DLD1 (cell line): ENCODE measurements around the gene TRAM2.

Experiments
- in situ Hi-C: cut with HindIII; loops from 2 replicates; pipeline ENCODE4 v1.10.0; 2017; ENCODE audit warnings: low sequenced_read_pairs

The TRAM2 gene

DNA sequence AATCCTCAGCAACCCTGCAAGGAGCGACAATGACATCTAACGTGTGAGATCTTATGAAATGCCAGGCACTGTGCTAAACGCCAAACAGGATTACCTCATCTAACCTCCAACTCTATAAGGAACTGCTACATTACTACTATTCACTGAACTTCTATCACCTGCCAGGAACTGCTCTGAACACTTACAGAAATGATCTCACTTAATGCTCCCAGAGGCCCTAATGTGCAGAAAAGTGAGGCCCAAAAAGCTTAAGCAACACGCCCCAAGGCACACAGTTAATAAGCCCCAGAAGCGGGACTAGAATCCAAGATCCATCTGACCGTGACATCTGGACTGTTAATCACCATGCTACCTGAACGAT lies 28.5 kb downstream of the TRAM2 start:
- in situ Hi-C loops = no loop called here

DNA sequence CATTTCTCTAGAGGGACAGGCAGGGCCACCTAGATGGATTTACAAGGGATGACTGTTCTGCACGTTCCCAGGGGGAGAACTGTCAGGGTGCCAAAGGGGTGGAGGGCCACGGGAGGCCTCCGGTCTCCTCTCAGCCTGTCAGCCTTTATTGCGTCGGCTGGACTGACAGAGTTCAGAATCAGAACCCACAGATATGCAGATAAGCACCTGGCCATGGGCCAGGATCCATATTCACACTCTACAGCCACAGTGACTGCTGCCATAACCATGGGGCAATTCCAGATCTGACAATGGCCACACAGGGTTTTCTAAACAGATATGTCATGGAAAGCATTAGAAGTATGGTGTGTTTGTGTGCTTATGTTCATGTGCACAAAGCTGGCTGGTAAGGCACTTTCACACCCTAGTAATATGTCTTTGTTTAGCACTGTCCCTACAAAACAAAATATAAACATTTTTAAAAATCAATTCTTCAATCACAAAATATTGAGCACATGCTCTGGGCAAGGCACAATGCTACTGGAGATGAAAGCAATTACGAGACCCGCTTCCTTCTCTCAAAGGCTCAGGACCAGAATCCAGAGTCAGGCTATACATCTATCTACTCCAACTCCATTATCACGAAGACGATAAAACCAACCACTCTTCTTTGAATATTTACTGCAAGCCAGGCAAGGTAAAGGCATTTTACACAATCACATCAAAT lies 29.1 kb downstream of the TRAM2 start:
- in situ Hi-C loops = no loop called here

DNA sequence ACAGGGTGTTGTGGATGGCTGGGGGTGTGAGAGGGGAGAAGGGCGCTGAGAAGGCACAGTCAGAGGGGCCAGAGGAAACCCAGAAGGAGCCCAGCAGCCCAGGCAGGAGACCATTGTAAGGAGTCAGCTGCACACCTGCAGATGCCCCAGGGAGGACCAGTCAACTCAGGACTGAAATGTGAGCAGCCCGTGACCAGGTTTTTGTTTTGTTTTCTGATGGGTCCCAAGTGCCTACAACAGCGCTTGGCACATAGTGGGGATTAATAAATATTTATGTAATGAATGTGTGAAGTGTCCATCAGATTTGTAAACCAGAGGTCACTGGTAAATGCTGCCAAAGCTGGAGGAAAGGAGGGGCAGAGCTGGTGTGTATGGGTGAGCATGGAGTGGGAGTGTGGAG lies 30.2 kb downstream of the TRAM2 start:
- in situ Hi-C loops = no loop called here

DNA sequence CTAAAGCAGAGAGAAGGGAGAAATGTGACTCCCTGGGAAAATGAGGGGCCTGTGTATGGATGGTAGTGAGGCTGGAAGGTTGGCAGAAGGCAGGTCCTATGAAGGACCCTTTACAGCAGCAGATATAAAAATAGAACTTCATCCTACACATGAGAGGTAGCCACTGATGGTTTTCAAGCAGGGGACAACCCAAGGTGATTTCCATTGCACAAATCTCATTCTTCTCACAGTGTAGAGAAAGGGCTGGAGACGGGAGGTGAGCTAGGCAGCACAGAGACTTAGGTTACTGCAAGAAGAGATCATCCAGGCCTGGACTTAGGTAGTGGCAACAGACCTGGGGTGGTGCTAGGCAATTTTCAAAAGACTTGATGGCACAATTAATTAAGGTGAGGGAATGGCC lies 30.7 kb downstream of the TRAM2 start:
- in situ Hi-C loops = no loop called here

DNA sequence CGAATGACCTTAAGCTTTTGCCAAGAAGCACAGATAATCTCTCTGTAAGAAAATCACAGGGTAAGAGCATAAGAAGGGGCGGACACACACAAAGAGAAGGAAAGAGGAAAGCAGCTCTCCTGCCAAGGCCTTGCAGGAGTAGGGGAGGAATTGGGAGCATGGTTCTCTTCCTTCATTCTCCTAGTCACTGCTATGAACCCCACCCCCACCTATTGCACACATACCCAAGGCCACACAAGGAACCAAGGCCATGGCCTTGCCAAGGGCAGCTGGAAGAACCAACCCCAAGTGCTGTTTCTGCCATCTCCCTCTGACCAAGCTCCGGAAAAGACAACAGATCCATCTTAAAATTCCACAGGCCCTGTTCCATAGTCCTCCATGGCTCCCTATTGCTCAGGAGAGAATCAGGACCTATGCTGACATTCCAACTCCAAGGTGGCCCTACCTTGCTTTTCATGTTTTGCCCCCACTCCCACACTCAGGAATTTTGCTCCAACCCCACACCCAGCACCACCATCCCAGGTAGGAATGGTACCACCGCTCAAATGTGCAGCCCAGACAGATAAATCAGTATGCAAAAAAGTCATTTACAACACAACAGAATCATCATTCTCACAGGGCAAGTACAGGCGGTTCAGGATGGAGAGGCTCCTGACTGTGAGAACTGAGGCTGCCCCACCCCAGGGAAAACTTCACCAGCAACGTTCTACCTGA lies 31.3 kb downstream of the TRAM2 start:
- in situ Hi-C loops = no loop called here

DNA sequence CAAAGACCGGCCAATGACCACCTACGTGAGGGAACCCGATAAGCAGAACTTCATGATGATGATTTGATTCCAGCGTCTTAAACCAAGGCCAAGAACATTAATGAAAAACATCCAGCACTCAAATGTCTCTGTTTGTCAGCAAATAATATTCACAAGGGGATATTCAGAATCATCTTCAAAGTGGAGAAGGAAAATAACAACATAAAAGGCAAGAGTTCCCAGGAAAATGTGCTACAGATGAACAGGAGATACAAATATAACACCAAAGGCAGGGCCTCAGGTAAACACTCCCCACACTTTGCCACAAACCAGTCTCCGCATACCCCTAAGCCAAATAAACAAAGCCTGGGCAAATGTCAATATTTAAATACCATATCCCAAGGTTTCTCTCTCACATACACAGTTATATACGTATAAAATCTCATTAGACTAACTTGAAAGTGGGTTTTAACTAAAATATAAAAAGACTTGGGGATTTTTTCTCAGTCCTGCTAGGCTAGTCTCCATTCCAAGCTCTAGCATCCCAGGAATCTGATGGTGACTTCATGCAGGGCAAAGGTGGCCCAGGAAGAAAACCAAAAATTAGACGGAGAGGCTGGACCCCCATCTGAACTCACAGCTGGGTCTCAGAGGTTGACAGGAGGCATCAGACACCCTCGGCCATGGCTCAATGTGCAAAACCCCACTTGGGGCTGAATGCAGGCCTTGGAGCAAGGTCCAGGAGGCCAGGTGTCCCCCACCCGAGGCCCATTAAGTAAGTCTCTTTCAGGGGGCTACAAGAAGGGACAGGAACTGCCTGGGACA lies 32.1 kb downstream of the TRAM2 start:
- in situ Hi-C loops = no loop called here

DNA sequence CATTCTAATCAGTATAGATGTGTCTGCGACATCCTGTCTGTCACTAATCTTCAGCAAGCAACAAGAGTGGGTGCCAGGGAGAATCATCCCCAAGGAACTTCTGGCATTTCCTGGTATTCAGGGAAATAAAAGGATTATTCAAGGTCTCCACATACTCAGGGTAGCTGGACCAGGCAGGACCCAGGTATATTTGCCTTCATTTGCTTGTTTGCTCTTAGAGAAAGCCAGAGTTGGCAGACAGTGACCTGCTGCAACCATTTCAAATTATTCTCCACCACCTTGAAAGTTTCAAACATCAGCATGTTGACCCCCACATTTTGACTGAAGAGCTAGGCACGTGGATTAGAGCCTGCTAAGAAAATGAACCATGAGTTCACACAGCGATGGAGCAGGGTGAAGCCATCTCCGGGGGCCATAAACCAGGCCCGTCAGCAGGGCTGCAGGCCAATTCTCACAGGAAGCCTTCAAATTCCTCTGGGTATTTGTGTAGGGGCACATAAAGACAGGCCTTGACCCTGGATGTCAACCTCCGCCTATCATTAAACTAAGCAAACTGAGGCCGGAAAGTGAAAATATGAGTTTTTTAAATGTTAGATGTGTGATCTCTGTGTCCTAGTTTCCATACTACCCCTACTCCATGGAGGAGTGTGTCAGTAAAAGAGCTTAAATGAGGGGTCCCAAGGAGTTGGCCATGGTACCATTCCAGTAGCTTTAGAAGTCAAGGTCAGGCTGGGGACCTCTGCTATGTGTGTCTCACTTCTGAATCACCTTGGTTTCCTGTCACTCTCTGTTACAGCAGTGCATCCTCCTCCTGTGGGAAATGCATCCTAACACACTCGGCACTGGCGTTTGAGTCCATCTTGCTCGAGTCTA lies 32.9 kb downstream of the TRAM2 start:
- in situ Hi-C loops = no loop called here

DNA sequence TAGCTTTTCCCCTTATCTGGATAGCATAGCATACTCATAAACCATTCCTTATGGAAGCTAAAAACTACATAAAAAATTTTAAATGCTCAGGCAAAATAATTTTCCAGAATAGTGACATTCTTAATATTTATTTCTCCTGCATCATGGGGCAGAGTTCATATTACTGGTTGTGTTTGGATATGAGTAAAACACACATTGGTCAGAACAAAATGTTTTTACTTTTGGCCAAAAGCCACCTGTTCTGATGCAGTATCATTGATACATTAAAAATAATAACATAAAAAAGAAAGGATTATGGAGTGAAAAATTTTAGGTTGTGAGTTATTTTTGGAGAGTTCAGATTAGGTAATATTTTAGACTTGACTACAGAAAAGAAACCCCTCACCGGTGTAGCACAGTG lies 33.6 kb downstream of the TRAM2 start:
- in situ Hi-C loops = no loop called here

DNA sequence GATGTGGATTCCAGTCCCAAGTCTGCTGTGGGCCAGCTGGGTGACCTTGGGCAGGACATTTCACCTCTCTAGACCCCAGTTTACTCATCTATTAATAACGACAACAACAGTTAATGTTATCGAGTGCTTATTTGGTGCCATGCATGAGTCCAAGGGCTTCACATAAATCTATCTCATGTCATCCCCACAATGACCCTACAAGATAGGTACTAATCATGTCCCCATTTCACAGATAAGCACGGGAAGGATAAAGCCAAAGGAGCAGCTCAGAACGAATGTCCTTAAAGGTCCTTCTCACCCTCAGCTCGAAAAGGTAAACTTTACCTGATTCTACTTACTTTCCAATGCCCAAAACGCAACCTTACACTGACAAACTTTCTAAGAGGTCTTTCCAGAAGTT lies 35.7 kb downstream of the TRAM2 start:
- in situ Hi-C loops = no loop called here

DNA sequence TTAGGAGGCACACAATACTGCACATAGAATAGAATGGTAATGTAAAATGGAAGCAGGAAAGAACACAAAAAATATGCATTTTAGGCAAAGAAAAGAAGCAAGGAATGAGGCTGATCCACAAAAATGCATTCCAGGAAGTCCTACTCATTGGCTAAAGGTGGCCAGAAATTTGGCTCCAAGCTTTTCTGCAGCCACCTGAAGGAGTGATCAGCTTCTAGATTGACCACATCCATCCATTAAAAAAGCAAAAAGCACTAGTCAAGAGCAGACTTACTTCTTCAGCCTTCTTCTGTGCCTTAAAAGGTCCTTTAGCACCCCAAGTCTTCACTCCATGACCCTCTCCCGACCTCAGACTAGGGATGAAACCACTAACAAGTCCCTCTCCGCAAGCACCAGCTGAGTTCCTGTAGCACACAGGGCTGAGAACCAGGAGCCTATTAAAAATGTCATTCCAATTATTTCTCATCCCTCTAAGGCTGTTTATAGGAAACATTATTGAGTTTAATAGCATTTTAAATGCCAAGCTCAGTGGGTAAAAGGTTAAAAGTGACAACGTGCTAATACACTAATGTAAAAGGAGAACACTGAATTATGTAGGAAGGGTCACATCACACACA lies 36.5 kb downstream of the TRAM2 start:
- in situ Hi-C loops = no loop called here

DNA sequence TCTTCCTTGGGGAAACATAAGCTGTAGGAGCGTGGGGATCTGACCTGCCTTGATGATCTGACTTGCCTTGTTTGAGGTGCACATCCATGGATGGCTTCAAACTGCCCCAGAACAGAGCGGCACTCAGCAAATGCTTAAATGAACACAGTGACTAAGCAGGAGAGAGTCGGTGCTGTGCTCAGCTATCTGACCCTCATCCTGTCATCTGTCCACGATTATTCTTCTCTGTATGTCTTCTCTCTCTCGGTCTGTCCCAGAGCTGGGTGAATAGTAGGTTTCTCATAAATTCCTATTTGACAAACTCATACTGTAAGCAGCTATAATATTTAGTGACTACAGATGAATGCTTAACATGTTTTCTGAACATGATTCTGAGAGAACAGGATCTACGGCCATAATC lies 37.3 kb downstream of the TRAM2 start:
- in situ Hi-C loops = no loop called here

DNA sequence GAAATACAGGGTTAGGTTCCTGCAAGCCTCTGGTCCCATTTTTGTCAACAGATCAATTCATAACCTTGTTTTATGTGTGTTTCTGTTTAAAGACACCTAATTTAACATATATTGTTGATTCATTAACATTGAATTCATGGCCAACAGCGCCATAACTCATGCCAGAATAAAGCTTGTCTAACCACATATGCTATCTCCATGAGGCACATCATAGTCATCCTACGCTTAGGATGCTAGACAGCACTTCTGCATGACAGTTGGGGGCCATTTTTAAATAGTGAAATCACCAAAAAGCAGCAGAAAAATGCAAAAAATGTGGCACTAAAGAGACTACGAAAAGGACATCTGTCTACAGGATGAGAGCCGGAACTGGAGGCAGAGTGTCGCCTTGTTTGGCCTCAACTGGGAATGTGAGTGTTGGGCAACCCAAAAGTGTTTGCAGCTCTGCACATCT lies 37.9 kb downstream of the TRAM2 start:
- in situ Hi-C loops = no loop called here

DNA sequence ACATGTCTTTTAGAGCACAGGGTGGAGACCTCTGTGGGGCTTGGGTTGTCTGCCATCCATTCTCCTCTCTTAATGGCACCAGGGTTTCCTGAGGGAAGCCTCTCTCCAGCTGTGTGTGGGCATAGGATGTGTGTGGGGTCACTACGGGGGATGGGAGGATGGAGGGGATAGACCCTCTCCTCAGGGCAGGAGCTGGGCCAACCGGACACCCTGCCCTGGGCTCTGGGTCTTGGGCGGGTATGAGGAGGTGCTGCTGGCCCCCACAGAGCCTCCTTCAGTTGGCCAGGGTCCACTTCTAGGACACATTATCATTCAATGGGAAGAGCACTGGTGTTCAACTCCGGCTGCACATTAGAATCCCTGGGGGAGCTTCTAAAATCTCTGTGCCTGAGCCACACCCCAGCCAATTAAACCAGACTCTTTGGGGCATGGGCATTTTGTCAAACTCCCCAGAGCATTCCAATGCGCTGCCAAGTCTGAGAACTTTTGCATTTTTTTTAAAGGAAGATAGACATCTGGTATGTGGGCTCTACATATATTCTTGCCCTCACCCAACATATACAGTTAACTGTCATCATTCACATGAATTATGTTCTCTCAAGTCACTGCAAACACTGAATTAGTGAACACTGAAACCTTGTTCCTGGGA lies 38.5 kb downstream of the TRAM2 start:
- in situ Hi-C loops = no loop called here

DNA sequence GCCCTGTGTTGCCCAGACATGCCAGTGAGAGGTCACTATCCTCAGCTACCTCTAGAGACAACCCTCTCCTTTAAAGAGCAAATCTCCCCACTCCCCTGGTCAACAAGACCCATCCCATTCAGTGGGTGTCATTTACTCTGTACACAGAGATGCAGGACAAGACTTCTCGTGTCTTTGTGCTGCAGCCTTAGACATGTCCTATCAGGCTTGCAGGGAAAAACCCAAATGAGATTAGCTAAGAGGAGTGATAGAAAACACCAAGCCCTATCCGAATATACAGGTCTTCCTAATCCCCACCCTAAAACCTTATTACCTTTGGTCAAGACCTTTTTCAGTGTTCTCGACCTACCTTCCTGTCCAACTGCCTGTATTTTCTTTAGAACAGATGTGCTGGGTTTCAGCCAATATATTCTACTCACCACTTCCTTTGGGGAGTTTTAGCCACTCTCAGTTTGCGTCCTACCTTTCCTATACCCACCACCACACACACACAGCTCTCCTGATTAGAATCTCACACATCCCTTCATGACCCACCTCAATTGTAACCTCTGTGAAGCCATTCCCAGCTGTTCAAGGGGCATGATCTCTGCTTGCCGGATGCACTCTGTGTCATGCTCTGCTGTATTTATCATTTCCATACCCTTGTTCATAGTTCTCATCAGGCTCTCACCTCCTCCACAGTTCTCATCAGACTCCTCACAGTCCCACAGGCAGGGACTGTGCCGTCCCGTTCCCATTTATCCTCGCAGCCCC lies 39.7 kb downstream of the TRAM2 start:
- in situ Hi-C loops = no loop called here

DNA sequence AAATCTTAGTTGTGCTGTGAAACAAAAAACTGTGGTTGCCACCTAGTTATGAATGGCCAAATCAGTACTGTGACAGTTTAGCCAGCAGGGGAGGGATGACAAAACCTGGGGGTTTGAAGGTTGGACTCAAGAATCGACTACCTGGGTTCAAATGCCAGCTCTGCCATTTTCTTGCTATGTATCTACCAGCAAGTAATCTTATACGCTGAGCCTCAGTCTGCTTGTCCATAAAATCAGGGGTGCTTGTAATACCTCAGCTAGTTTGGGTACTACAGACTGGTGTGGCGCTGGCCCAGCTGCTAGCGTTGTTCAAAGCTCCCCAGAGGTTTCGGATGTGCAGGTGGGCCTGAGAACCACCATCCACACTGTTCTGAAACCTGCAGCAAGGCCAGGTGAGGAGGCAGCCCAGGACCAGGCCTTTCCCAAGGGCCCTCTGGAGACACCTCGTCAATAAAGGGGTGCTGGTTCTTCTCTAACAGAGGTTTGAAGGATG lies 40.4 kb downstream of the TRAM2 start:
- in situ Hi-C loops = no loop called here

DNA sequence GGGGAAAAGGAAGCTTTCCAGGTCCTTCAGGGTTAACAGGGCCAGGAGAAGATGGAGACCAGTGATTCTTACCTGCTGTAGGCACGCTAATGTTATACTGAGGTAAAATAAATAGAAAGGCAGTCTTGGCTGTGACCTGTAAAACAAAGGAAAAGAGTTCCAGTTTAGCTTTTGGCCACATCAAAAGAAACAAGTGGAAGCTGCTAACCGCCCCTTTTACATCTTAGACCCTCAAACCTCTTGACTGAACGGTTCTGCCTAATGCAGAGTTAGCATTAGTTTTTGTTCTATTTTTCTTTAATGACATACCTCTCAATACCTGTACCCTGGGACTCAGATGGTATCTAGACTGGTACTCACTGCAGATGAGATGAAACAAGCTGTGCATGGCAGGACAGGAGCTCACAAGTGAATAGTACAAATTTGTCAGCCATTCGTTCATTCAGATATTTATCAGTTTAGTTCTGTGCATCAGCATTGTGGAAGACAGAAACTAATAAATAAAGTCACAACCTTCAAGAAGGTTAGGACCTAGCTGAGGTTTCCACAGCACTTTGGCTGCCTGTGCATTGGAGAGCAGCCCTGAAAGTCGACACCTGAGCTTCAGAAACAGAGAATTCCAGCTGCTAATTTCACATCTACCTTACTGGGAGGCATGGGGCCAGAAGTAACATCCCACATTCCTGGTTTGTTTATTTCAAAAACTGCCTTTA lies 41.0 kb downstream of the TRAM2 start:
- in situ Hi-C loops = no loop called here

DNA sequence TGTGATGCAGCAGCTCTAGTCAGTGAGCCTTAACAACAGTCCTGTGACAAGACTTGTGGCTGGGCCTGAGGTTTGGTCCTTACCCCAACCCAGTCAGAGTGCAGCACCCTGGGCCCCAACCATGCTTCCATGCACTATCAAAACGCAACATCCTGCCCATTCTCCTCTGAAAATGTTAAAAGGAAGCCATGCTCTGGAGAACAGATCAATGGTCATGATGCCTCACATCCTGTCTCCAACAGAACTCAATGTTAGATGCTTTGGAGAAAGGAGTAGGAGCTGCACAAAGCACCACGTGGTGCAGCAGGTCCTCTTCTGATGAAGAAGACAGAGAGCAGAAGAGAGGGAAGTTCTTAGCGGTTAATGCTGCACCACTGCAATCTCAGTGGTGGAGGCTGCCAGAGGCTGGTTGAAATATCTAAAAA lies 41.9 kb downstream of the TRAM2 start:
- in situ Hi-C loops = no loop called here

DNA sequence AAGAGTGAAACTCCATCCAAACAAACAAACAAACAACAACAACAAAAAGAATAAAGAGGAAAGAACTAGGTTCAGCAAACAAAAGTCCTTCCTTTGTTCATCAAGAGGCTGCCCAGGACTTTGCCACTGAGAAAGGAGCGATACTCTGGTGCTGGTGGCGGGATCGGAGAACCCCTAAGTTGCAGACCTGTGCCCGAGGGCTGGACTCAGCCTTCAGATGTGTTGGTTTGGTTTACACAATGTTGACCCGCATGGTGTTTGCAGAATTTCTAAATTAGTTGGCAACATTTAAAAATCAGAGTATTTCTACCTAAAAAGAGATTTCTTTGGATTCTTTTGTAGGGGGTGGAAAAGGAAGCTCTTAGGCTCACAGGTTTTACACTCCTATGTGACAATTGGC lies 42.5 kb downstream of the TRAM2 start:
- in situ Hi-C loops = no loop called here
